Keratinocyte (primary cell): Measurements from ENCODE around the gene SH3RF2. TPM values are rescaled to one million over a fixed set of nuclear protein-coding genes. Genes with fewer than 3 reads are reported as not detected.

Experiments
- DNase-seq: peaks from one replicate; pipeline ENCODE4 v3.0.0-alpha.2; 2011; ENCODE audit warnings: low read depth, missing footprints, low spot score
- FAIRE-seq: peaks from 2 replicates; lab custom pipeline; 2011; peaks lifted over from hg19 to GRCh38; lab: Jason Lieb, UNC
- H2AFZ ChIP-seq: 2 replicates; pipeline ENCODE4 v1.6.0; 2012; ENCODE audit warnings: low read length, control low read depth, inconsistent platforms; ENCODE audit not compliant: control insufficient read depth
- H3K27ac ChIP-seq: 2 replicates; pipeline ENCODE4 v1.5.1; 2011; ENCODE audit warnings: low read length; ENCODE audit not compliant: control insufficient read depth, insufficient read depth
- H3K27me3 ChIP-seq: 3 replicates; pipeline ENCODE4 v1.6.0; 2011; ENCODE audit warnings: low read length; ENCODE audit not compliant: control insufficient read depth, insufficient read depth; ENCODE audit errors: extremely low read depth
- H3K36me3 ChIP-seq, 2 experiments: 2 replicates in 1 of 2; 3 replicates in 1 of 2; pipeline ENCODE4 v1.5.1; 2011; ENCODE audit warnings: low read length in 2 of 2, mild to moderate bottlenecking in 1 of 2; ENCODE audit not compliant: control insufficient read depth in 2 of 2, insufficient read depth in 2 of 2; ENCODE audit errors: extremely low read depth in 1 of 2
- H3K4me1 ChIP-seq: 3 replicates; pipeline ENCODE4 v1.5.1; 2011; ENCODE audit warnings: low read length; ENCODE audit not compliant: control insufficient read depth, insufficient read depth; ENCODE audit errors: extremely low read depth
- H3K4me2 ChIP-seq: 3 replicates; pipeline ENCODE4 v1.6.0; 2011; ENCODE audit warnings: low read depth, low read length; ENCODE audit not compliant: control insufficient read depth, insufficient read depth; ENCODE audit errors: extremely low read depth
- H3K4me3 ChIP-seq, 3 experiments: fragments of 200-600 bp in 1 of 3; sonication (generic) in 1 of 3; 2 replicates in 2 of 3; 3 replicates in 1 of 3; pipeline ENCODE4 v1.5.1; 2011 to 2016; ENCODE audit warnings: low read length in 3 of 3, mild to moderate bottlenecking in 3 of 3, control low read depth in 2 of 3, inconsistent platforms in 1 of 3, low read depth in 1 of 3, mixed read lengths in 1 of 3, mixed run types in 1 of 3, moderate library complexity in 1 of 3; ENCODE audit not compliant: control insufficient read depth in 2 of 3, insufficient read depth in 2 of 3; ENCODE audit errors: extremely low read depth in 1 of 3
- H3K79me2 ChIP-seq: 2 replicates; pipeline ENCODE4 v1.6.0; 2012; ENCODE audit warnings: low read length; ENCODE audit not compliant: control insufficient read depth, insufficient read depth
- H3K9ac ChIP-seq: 3 replicates; pipeline ENCODE4 v1.6.0; 2011; ENCODE audit warnings: low read length; ENCODE audit not compliant: control insufficient read depth, insufficient read depth; ENCODE audit errors: extremely low read depth
- H3K9me1 ChIP-seq: 3 replicates; pipeline ENCODE4 v1.6.0; 2011; ENCODE audit warnings: low read length; ENCODE audit not compliant: control insufficient read depth, insufficient read depth; ENCODE audit errors: extremely low read depth
- H3K9me3 ChIP-seq: 2 replicates; pipeline ENCODE4 v1.5.1; 2012; ENCODE audit warnings: low read depth, low read length; ENCODE audit not compliant: control insufficient read depth
- H4K20me1 ChIP-seq: 3 replicates; pipeline ENCODE4 v1.6.0; 2011; ENCODE audit warnings: low read length; ENCODE audit not compliant: control insufficient read depth, insufficient read depth; ENCODE audit errors: extremely low read depth
- CTCF ChIP-seq, 3 experiments: IDR thresholded peaks in 1 of 3; conservative IDR thresholded peaks in 1 of 3; optimal IDR thresholded peaks in 1 of 3; 2 replicates in 2 of 3; 3 replicates in 1 of 3; pipeline versions ENCODE3 to v1.5.1; 2011; ENCODE audit warnings: low read length in 3 of 3, mild to moderate bottlenecking in 3 of 3, moderate library complexity in 2 of 3, control low read depth in 1 of 3, inconsistent platforms in 1 of 3; ENCODE audit not compliant: insufficient read depth in 2 of 3; ENCODE audit errors: extremely low read depth in 1 of 3
- EZH2 ChIP-seq: IDR thresholded peaks from one replicate; pipeline ENCODE4 v1.6.1; 2012; ENCODE audit warnings: inconsistent platforms, mild to moderate bottlenecking, low read length, moderate library complexity
- dilution Hi-C: fragments of 300-500 bp; cut with MboI; formaldehyde crosslinking; loops from one replicate; pipeline ENCODE4 v1.7.0; 2020; ENCODE audit warnings: low sequenced_read_pairs; ENCODE audit not compliant: extremely low pct_ligation_motif_present
- polyA plus RNA-seq, 5 experiments: library from polyadenylated mRNA; depleted of rRNA in 3 of 5; stranded (reverse) in 3 of 5; stranded (forward) in 1 of 5; unstranded in 1 of 5; fragments of >200 nt; gene quantifications; 1 replicate in 1 of 5; 2 replicates in 3 of 5; 3 replicates in 1 of 5; pipeline versions ENCODE4 v1.2.1 to v1.2.3, GENCODE V29; 2011 to 2012; ENCODE audit warnings: missing spikeins in 2 of 5, low read depth in 1 of 5, low replicate concordance in 1 of 5

SH3RF2 gene
- polyA plus RNA-seq, 1 donor (not counting 4 experiments of a cell fraction or from before 2014, with no cell fraction given) = 43.7 TPM

- Histone ChIP-seq H3K4me3 (no peak overlapping the region), H3K9ac (no peak overlapping the region), H2AFZ (no peak overlapping the region), H3K27me3 (no peaks in the 10 kb centered on the region), H4K20me1 (no peaks in the 10 kb centered on the region), H3K36me3 (peaks cover 7 to 13% of the 10 kb centered on the region in 2 experiments), H3K4me1 (peaks cover 11% of the 10 kb centered on the region), H3K9me1 (no peaks in the 10 kb centered on the region), H3K4me2 (no peak overlapping the region), H3K27ac (no peak overlapping the region), H3K9me3 (no peaks in the 10 kb centered on the region), H3K79me2 (no peaks in the 10 kb centered on the region)
- TF ChIP-seq EZH2 (no peak), CTCF (optimal IDR thresholded peaks at IDR 0.05 in 1 of 3, IDR thresholded peaks at IDR 0.05 in 1 of 3, conservative IDR thresholded peaks at IDR 0.05 in 1 of 3; ENCODE audit: extremely low read depth in 1 of 3, insufficient read depth in 2 of 3, low read length in 3 of 3) (no peak)
- dilution Hi-C loops = no loop called here
- FAIRE-seq (no peak), DNase-seq (no peak)
Measured at GRCh38 chr5:146072595-146072994, 136.2 kb downstream of the SH3RF2 start.

GRCh38 chr5:146073239-146073900, 137.0 kb downstream of the SH3RF2 start:
- Histone ChIP-seq H3K36me3 (peaks cover under 1 to 10% of the 10 kb centered on the region in 2 experiments), H3K9me1 (no peaks in the 10 kb centered on the region), H3K9ac (no peak overlapping the region), H3K4me1 (peaks cover 11% of the 10 kb centered on the region), H2AFZ (no peak overlapping the region), H3K27ac (no peak overlapping the region), H3K27me3 (no peaks in the 10 kb centered on the region), H3K79me2 (no peaks in the 10 kb centered on the region), H3K4me2 (no peak overlapping the region), H3K9me3 (no peaks in the 10 kb centered on the region), H4K20me1 (no peaks in the 10 kb centered on the region), H3K4me3 (no peak overlapping the region)
- no peak for FAIRE-seq
- dilution Hi-C loops = no loop called here
- DNase-seq = no peak
- TF ChIP-seq CTCF (optimal IDR thresholded peaks at IDR 0.05 in 1 of 3, IDR thresholded peaks at IDR 0.05 in 1 of 3, conservative IDR thresholded peaks at IDR 0.05 in 1 of 3; ENCODE audit: extremely low read depth in 1 of 3, insufficient read depth in 2 of 3, low read length in 3 of 3) (no peak), EZH2 (no peak)
